HEK293T (cell line): Measurements from ENCODE around the gene CAP2.

Experiments used
- ARNT ChIP-seq: fragments of 450-650 bp; IDR thresholded peaks from 2 replicates; pipeline ENCODE4 v1.6.1; 2017; ENCODE audit warnings: mild to moderate bottlenecking
- BHLHE40 ChIP-seq: fragments of 450-650 bp; IDR thresholded peaks from 2 replicates; pipeline ENCODE4 v1.6.1; 2016; ENCODE audit warnings: mild to moderate bottlenecking, moderate library complexity, borderline replicate concordance
- CTBP1 ChIP-seq: fragments of 450-650 bp; IDR thresholded peaks from 2 replicates; pipeline ENCODE4 v1.6.1; 2016; ENCODE audit warnings: borderline replicate concordance
- ELF4 ChIP-seq: fragments of 450-650 bp; IDR thresholded peaks from 2 replicates; pipeline ENCODE4 v1.6.1; 2017; ENCODE audit warnings: antibody characterized with exemption
- FOXA1 ChIP-seq: fragments of 450-650 bp; IDR thresholded peaks from 2 replicates; pipeline ENCODE4 v1.6.1; 2016; ENCODE audit warnings: mild to moderate bottlenecking
- FOXK2 ChIP-seq: fragments of 450-650 bp; IDR thresholded peaks from 2 replicates; pipeline ENCODE4 v1.6.1; 2016; ENCODE audit warnings: mild to moderate bottlenecking
- FOXM1 ChIP-seq: fragments of 450-650 bp; IDR thresholded peaks from 2 replicates; pipeline ENCODE4 v1.6.1; 2017; ENCODE audit warnings: mild to moderate bottlenecking, borderline replicate concordance
- HDGF ChIP-seq: fragments of 450-650 bp; IDR thresholded peaks from 2 replicates; pipeline ENCODE4 v1.6.1; 2017; ENCODE audit warnings: antibody characterized with exemption, borderline replicate concordance
- LEF1 ChIP-seq: fragments of 450-650 bp; IDR thresholded peaks from 2 replicates; pipeline ENCODE4 v1.6.1; 2017; ENCODE audit warnings: mild to moderate bottlenecking, borderline replicate concordance
- NFRKB ChIP-seq: fragments of 450-650 bp; IDR thresholded peaks from 2 replicates; pipeline ENCODE4 v1.6.1; 2016; ENCODE audit warnings: mild to moderate bottlenecking, moderate library complexity
- SP1 ChIP-seq: fragments of 450-650 bp; IDR thresholded peaks from 2 replicates; pipeline ENCODE4 v1.6.1; 2017
- SUZ12 ChIP-seq: fragments of 450-650 bp; IDR thresholded peaks from 2 replicates; pipeline ENCODE4 v1.6.1; 2016; ENCODE audit warnings: mild to moderate bottlenecking
- TARDBP ChIP-seq: fragments of 450-650 bp; IDR thresholded peaks from 2 replicates; pipeline ENCODE4 v1.6.1; 2016
- ZNF384 ChIP-seq: fragments of 450-650 bp; IDR thresholded peaks from 2 replicates; pipeline ENCODE4 v1.6.1; 2016

DNA sequence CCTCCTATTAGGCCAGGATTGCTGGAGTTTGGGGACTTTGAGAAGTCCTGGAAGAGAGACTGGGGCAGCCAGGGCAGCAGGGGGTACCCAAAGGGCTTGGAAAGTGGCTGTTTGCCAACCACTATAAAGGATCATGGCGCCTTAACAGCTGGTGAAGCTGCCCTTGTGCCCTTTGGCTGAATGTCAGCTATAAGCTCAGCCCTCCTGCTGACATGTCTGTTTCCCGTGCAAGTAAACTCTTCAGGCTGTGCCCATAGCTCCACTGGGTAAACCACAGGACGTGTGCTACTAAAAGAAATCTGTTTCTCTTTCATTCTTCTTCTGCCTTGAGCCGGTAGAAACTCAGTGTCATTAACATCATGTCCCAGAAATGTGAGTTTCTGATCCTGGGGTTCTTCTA is 97.3 kb downstream of the CAP2 start:
- TF ChIP-seq BHLHE40, result no peak
- no peak for TF ChIP-seq SUZ12
- no peak for TF ChIP-seq CTBP1
- TF ChIP-seq SP1, result no peak
- no peak for TF ChIP-seq FOXA1
- no peak for TF ChIP-seq ELF4
- TF ChIP-seq FOXM1, result no peak
- no peak for TF ChIP-seq ARNT
- no peak for TF ChIP-seq NFRKB
- no peak for TF ChIP-seq TARDBP
- no peak for TF ChIP-seq FOXK2
- no peak for TF ChIP-seq ZNF384
- TF ChIP-seq LEF1, result no peak
- no peak for TF ChIP-seq HDGF
